CD14-positive monocyte (primary cell): Measurements from ENCODE around the gene PARP14. TPM values are rescaled to one million over a fixed set of nuclear protein-coding genes. Genes with fewer than 3 reads are reported as not detected.

Experiments
- DNase-seq, 3 donors: peaks; one replicate each; pipeline ENCODE4 v3.0.0-alpha.2; 2011 to 2022
- H2AFZ ChIP-seq: 2 replicates; pipeline ENCODE4 v1.6.0; 2012; ENCODE audit warnings: mild to moderate bottlenecking, low read depth, low read length, inconsistent platforms; ENCODE audit not compliant: insufficient read depth, poor library complexity, severe bottlenecking
- H3K27ac ChIP-seq, 2 donors: 1 replicate in 1 of 2; 2 replicates in 1 of 2; pipeline ENCODE4 v1.5.1; 2012 to 2013; ENCODE audit warnings: low read length in 2 of 2, control low read depth in 1 of 2, inconsistent platforms in 1 of 2, low read depth in 1 of 2, mild to moderate bottlenecking in 1 of 2
- H3K27me3 ChIP-seq, 2 donors: one replicate each; pipeline versions ENCODE4 v1.6.0 to v1.6.1; 2011 to 2013; ENCODE audit warnings: low read length in 2 of 2; ENCODE audit not compliant: control insufficient read depth in 2 of 2, insufficient read depth in 2 of 2
- H3K36me3 ChIP-seq, 2 donors: replicated peaks in 1 of 2; 1 replicate in 1 of 2; 2 replicates in 1 of 2; pipeline versions ENCODE4 v1.5.1 to v1.6.1; 2012 to 2013; ENCODE audit warnings: low read length in 2 of 2, control low read depth in 1 of 2, inconsistent platforms in 1 of 2, mild to moderate bottlenecking in 1 of 2; ENCODE audit not compliant: insufficient read depth in 2 of 2, control insufficient read depth in 1 of 2
- H3K4me1 ChIP-seq, 2 donors: 1 replicate in 1 of 2; 2 replicates in 1 of 2; pipeline versions ENCODE4 v1.5.1 to v1.6.1; 2012 to 2013; ENCODE audit warnings: low read length in 2 of 2, control low read depth in 1 of 2, inconsistent platforms in 1 of 2, mild to moderate bottlenecking in 1 of 2, moderate library complexity in 1 of 2; ENCODE audit not compliant: insufficient read depth in 2 of 2, control insufficient read depth in 1 of 2
- H3K4me2 ChIP-seq: replicated peaks from 2 replicates; pipeline ENCODE3; 2012; ENCODE audit warnings: low read length, moderate library complexity, mild to moderate bottlenecking; ENCODE audit not compliant: poor library complexity, severe bottlenecking; ENCODE audit errors: extremely low read depth
- H3K4me3 ChIP-seq, 3 experiments: fragments of 200-600 bp in 1 of 3; sonication (generic) in 1 of 3; replicated peaks in 1 of 3; 1 replicate in 2 of 3; 2 replicates in 1 of 3; pipeline ENCODE4 v1.5.1; 2011 to 2013; ENCODE audit warnings: low read length in 3 of 3, mild to moderate bottlenecking in 3 of 3, control low read depth in 2 of 3, low read depth in 2 of 3, inconsistent platforms in 1 of 3, moderate library complexity in 1 of 3
- H3K79me2 ChIP-seq: 2 replicates; pipeline ENCODE4 v1.6.0; 2012; ENCODE audit warnings: mild to moderate bottlenecking, control low read depth, inconsistent platforms, low read length, moderate library complexity; ENCODE audit not compliant: insufficient read depth
- H3K9ac ChIP-seq: 2 replicates; pipeline ENCODE4 v1.6.0; 2017; ENCODE audit warnings: low read length, mild to moderate bottlenecking; ENCODE audit not compliant: insufficient read depth, poor library complexity, severe bottlenecking
- H3K9me3 ChIP-seq, 2 donors: replicated peaks in 1 of 2; 1 replicate in 1 of 2; 2 replicates in 1 of 2; pipeline versions ENCODE4 v1.5.1 to v1.6.1; 2012 to 2013; ENCODE audit warnings: low read length in 2 of 2, control low read depth in 1 of 2; ENCODE audit not compliant: control insufficient read depth in 1 of 2, insufficient read depth in 1 of 2
- H4K20me1 ChIP-seq: 2 replicates; pipeline ENCODE4 v1.6.0; 2012; ENCODE audit warnings: mild to moderate bottlenecking, low read length, control low read depth, moderate library complexity; ENCODE audit not compliant: insufficient read depth
- H3K27ac Mint-ChIP-seq, 7 donors: one replicate each; pipeline ENCODE4 v1.8.0; 2020; ENCODE audit warnings: mild to moderate bottlenecking in 7 of 7, mixed read lengths in 7 of 7, moderate library complexity in 6 of 7, inconsistent platforms in 2 of 7
- H3K27me3 Mint-ChIP-seq, 3 donors: one replicate each; pipeline ENCODE4 v1.8.0; 2021 to 2022; ENCODE audit warnings: low read depth in 3 of 3, mild to moderate bottlenecking in 3 of 3, mixed read lengths in 3 of 3, moderate library complexity in 3 of 3, inconsistent platforms in 1 of 3
- H3K36me3 Mint-ChIP-seq, 2 donors: one replicate each; pipeline ENCODE4 v1.8.0; 2020; ENCODE audit warnings: mixed read lengths in 2 of 2, inconsistent platforms in 1 of 2, mild to moderate bottlenecking in 1 of 2
- H3K4me1 Mint-ChIP-seq: one replicate; pipeline ENCODE4 v1.8.0; 2020; ENCODE audit warnings: mild to moderate bottlenecking, mixed read lengths
- H3K4me3 Mint-ChIP-seq, 2 donors: one replicate each; pipeline ENCODE4 v1.8.0; 2020; ENCODE audit warnings: mild to moderate bottlenecking in 2 of 2, mixed read lengths in 2 of 2, moderate library complexity in 1 of 2
- H3K9me3 Mint-ChIP-seq, 7 donors: one replicate each; pipeline ENCODE4 v1.8.0; 2020 to 2022; ENCODE audit warnings: mixed read lengths in 7 of 7, mild to moderate bottlenecking in 6 of 7, moderate library complexity in 6 of 7, inconsistent platforms in 2 of 7
- CTCF ChIP-seq: fragments of 200-600 bp; IDR thresholded peaks from one replicate; pipeline ENCODE4 v1.8.0; 2022; ENCODE audit warnings: antibody characterized with exemption, mild to moderate bottlenecking
- WGBS: methylation state at CpG from one replicate; pipeline ENCODE4 v1.1.5; 2013; ENCODE audit warnings: missing lambda C conversion rate; ENCODE audit not compliant: insufficient coverage; 5-methylcytosine and 5-hydroxymethylcytosine counted together
- intact Hi-C, 2 donors: fragments of 100-400 bp; cut with micrococcal nuclease; formaldehyde crosslinking; loops; one replicate each; pipeline versions ENCODE4 v1.15.0 to v1.15.1; 2023
- polyA plus RNA-seq, 3 donors: library from polyadenylated mRNA; depleted of rRNA in 1 of 3; unstranded in 2 of 3; stranded (reverse) in 1 of 3; fragments of 300-500 nt in 2 of 3; fragments of >200 nt in 1 of 3; fragmentation: Illumina TruSeq in 2 of 3; gene quantifications; 1 replicate in 2 of 3; 2 replicates in 1 of 3; pipeline ENCODE4 v1.2.3, GENCODE V29; 2012 to 2021

Gene PARP14
- polyA plus RNA-seq, 3 donors = 22.1 to 68.8 (median 26.9) TPM

GRCh38 chr3:122687298-122687697 is 6.7 kb downstream of the PARP14 start:
- Histone ChIP-seq H3K9ac (no peak overlapping the region), H3K27ac (peak overlapping the region; percentile 31 to 52), H3K4me3 (no peak overlapping the region), H4K20me1 (peaks cover 45% of the 10 kb centered on the region), H3K9me3 (no peaks in the 10 kb centered on the region), H3K79me2 (peaks cover 31% of the 10 kb centered on the region), H3K4me1 (peaks cover 22 to 27% of the 10 kb centered on the region in 2 donors), H3K4me2 (no peak overlapping the region), H3K36me3 (peaks cover 5 to 11% of the 10 kb centered on the region in 2 donors), H3K27me3 (no peaks in the 10 kb centered on the region), H2AFZ (no peak overlapping the region)
- H3K36me3 Mint-ChIP-seq = peaks cover 36 to 46% of the 10 kb centered on the region in 2 donors
- intact Hi-C loops = loop anchor here in 1 of 2 donors (10.0 kb wide), 3 partner anchors 232 to 1142 kb away; partner anchors contain the start of genes FAM162A, MIX23 and POLQ
- peaks cover 30% of the 10 kb centered on the region for H3K4me1 Mint-ChIP-seq
- peak overlapping the region; percentile 53 to 80 (median 67) for H3K27ac Mint-ChIP-seq
- peak in 2 of 3 donors; percentile 23 to 58 for DNase-seq
- TF ChIP-seq CTCF = no peak
- no peaks in the 10 kb centered on the region for H3K27me3 Mint-ChIP-seq
- 54% methylated on average over 2 of the region's 2 CpGs for WGBS
- no peak overlapping the region for H3K4me3 Mint-ChIP-seq
- H3K9me3 Mint-ChIP-seq = peaks cover 0 to 3% (median 0%) of the 10 kb centered on the region in 7 donors

GRCh38 chr3:122688996-122689395 is 8.4 kb downstream of the PARP14 start:
- Histone ChIP-seq H3K9ac (no peak overlapping the region), H3K36me3 (peaks cover 11 to 22% of the 10 kb centered on the region in 2 donors), H3K79me2 (peaks cover 14% of the 10 kb centered on the region), H3K4me2 (no peak overlapping the region), H4K20me1 (peaks cover 44% of the 10 kb centered on the region), H3K9me3 (no peaks in the 10 kb centered on the region), H3K27me3 (no peaks in the 10 kb centered on the region), H3K4me1 (peaks cover 7 to 12% of the 10 kb centered on the region in 2 donors), H3K27ac (no peak overlapping the region), H3K4me3 (no peak overlapping the region), H2AFZ (no peak overlapping the region)
- Mint-ChIP-seq H3K4me1 (peaks cover 14% of the 10 kb centered on the region), H3K4me3 (no peak overlapping the region), H3K9me3 (peaks cover 0 to 3% (median 0%) of the 10 kb centered on the region in 7 donors), H3K27me3 (no peaks in the 10 kb centered on the region), H3K36me3 (peaks cover 53 to 63% of the 10 kb centered on the region in 2 donors), H3K27ac (peak overlapping the region; percentile 6 to 82 (median 46))
- no peak for TF ChIP-seq CTCF
- no CpG with 5 or more reads among the region's 4 CpGs for WGBS
- peak in 1 of 3 donors; percentile 34 for DNase-seq
- intact Hi-C loops = loop anchor here in 1 of 2 donors (10.0 kb wide), 3 partner anchors 234 to 1144 kb away; partner anchors contain the start of genes FAM162A, MIX23 and POLQ
